Measurements from ENCODE around the gene PREPL. TPM values are rescaled to one million over a fixed set of nuclear protein-coding genes. Genes with fewer than 3 reads are reported as not detected.

Gene PREPL
- total and polyA plus RNA-seq, 2 experiments from 2014 or later = 31.5 to 38.6 TPM

DNA sequence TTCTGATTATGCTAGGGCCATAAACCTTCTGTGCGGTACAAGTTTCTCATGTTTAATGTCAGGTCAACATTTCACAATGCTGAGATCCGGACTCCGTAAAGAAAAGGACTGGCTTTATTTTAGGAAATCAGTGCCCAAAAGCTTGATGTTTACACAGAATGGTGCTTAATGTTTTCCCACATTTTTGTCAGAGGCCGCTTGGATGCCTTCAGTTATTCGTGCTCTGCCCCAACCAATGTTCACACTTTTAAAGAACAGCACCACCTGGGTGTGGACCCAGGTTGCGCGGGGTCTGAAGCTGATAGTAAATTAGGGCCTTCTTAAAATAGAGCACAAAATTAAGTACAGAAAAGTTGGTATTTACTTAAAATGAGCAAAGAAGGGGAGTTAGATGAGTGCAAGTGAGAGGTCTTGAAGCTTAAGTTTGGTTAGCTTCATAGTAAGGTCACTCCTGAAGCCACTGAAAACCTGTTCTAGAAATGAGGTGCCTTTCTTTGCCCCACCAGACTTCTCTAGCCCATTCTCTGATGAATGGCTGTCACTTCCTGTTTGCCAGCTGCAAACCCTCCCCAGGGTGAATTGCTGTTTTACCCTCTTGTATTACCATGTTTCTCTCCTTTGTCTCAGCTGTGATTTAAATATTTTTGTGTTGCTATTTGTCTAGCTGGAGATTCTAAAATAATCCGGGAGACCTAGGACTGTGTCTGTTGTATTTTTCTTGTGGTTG is 65.5 kb downstream of the PREPL start:
- Histone ChIP-seq H3K4me1 (ENCODE audit: insufficient read depth) (peaks cover 19% of the 10 kb centered on the region), H3K27me3 (replicated peaks; ENCODE audit: insufficient read depth) (no peaks in the 10 kb centered on the region), H2AFZ (no peak overlapping the region), H3K27ac (no peak overlapping the region), H4K20me1 (ENCODE audit: insufficient read depth) (no peaks in the 10 kb centered on the region), H3K9ac (no peak overlapping the region), H3F3A (ENCODE audit: insufficient read depth) (peaks cover 18% of the 10 kb centered on the region), H3K9me3 (ENCODE audit: low read depth) (no peaks in the 10 kb centered on the region), H3K4me3 (no peak overlapping the region), H3K4me2 (ENCODE audit: unreplicated experiment) (no peak overlapping the region), H3K79me2 (ENCODE audit: insufficient read depth) (no peaks in the 10 kb centered on the region), H3K9me2 (ENCODE audit: insufficient read depth) (no peaks in the 10 kb centered on the region), H3K36me3 (ENCODE audit: low read depth) (no peaks in the 10 kb centered on the region)
- TF ChIP-seq EZH2phosphoT487 (IDR thresholded peaks at IDR 0.05; ENCODE audit: insufficient read depth, low read depth) = no peak
- no peak for TF ChIP-seq EZH2 (IDR thresholded peaks at IDR 0.05; ENCODE audit: insufficient read depth, poor library complexity, severe bottlenecking)
- 81 to 83% methylated on average over 8 of the region's 8 CpGs for whole genome bisulfite sequencing, 2 experiments (ENCODE audit: low coverage in 1 of 2, low lambda C conversion rate in 2 of 2, missing lambda C conversion rate in 2 of 2)
- no peak for DNase-seq
- in situ Hi-C loops (cut with MboI) = no loop called here

GRCh38 chr2:44295113-44295512 is 66.2 kb downstream of the PREPL start:
- Histone ChIP-seq H3K27me3 (replicated peaks; ENCODE audit: insufficient read depth) (no peaks in the 10 kb centered on the region), H3K4me2 (ENCODE audit: unreplicated experiment) (no peak overlapping the region), H3K79me2 (ENCODE audit: insufficient read depth) (no peaks in the 10 kb centered on the region), H3K4me1 (ENCODE audit: insufficient read depth) (peaks cover 24% of the 10 kb centered on the region), H3K4me3 (no peak overlapping the region), H2AFZ (no peak overlapping the region), H3F3A (ENCODE audit: insufficient read depth) (peaks cover 20% of the 10 kb centered on the region), H3K9ac (no peak overlapping the region), H3K27ac (no peak overlapping the region), H4K20me1 (ENCODE audit: insufficient read depth) (no peaks in the 10 kb centered on the region), H3K9me3 (ENCODE audit: low read depth) (no peaks in the 10 kb centered on the region), H3K36me3 (ENCODE audit: low read depth) (no peaks in the 10 kb centered on the region), H3K9me2 (ENCODE audit: insufficient read depth) (no peaks in the 10 kb centered on the region)
- TF ChIP-seq EZH2phosphoT487 (IDR thresholded peaks at IDR 0.05; ENCODE audit: insufficient read depth, low read depth) = no peak
- TF ChIP-seq EZH2 (IDR thresholded peaks at IDR 0.05; ENCODE audit: insufficient read depth, poor library complexity, severe bottlenecking) = no peak
- DNase-seq = no peak
- 77 to 81% methylated on average over 5 of the region's 5 CpGs for WGBS, 2 experiments (ENCODE audit: low coverage in 1 of 2, low lambda C conversion rate in 2 of 2, missing lambda C conversion rate in 2 of 2)
- in situ Hi-C loops (cut with MboI) = no loop called here

- H3K9me3 ChIP-seq (ENCODE audit: low read depth) = no peaks in the 10 kb centered on the region
- no peak overlapping the region for H3K9ac ChIP-seq
- H3F3A ChIP-seq (ENCODE audit: insufficient read depth) = peaks cover 20% of the 10 kb centered on the region
- WGBS, 2 experiments (ENCODE audit: low coverage in 1 of 2, low lambda C conversion rate in 2 of 2, missing lambda C conversion rate in 2 of 2) = 14 to 16% methylated on average over 8 of the region's 8 CpGs
- H3K4me1 ChIP-seq (ENCODE audit: insufficient read depth) = peaks cover 27% of the 10 kb centered on the region
- H3K4me3 ChIP-seq = peak overlapping the region; percentile 16
- TF ChIP-seq EZH2 (IDR thresholded peaks at IDR 0.05; ENCODE audit: insufficient read depth, poor library complexity, severe bottlenecking) = no peak
- TF ChIP-seq EZH2phosphoT487 (IDR thresholded peaks at IDR 0.05; ENCODE audit: insufficient read depth, low read depth) = no peak
- no peaks in the 10 kb centered on the region for H4K20me1 ChIP-seq (ENCODE audit: insufficient read depth)
- H3K27ac ChIP-seq = peak overlapping the region; percentile 28
- no peaks in the 10 kb centered on the region for H3K27me3 ChIP-seq (replicated peaks; ENCODE audit: insufficient read depth)
- in situ Hi-C loops (cut with MboI) = no loop called here
- H3K79me2 ChIP-seq (ENCODE audit: insufficient read depth) = no peaks in the 10 kb centered on the region
- H3K36me3 ChIP-seq (ENCODE audit: low read depth) = no peaks in the 10 kb centered on the region
- H2AFZ ChIP-seq = no peak overlapping the region
- H3K4me2 ChIP-seq (ENCODE audit: unreplicated experiment) = peak overlapping the region; percentile 50
- H3K9me2 ChIP-seq (ENCODE audit: insufficient read depth) = no peaks in the 10 kb centered on the region
- peak; percentile 86 for DNase-seq
Observed at GRCh38 chr2:44291281-44292248, 69.7 kb downstream of the PREPL start.

DNA sequence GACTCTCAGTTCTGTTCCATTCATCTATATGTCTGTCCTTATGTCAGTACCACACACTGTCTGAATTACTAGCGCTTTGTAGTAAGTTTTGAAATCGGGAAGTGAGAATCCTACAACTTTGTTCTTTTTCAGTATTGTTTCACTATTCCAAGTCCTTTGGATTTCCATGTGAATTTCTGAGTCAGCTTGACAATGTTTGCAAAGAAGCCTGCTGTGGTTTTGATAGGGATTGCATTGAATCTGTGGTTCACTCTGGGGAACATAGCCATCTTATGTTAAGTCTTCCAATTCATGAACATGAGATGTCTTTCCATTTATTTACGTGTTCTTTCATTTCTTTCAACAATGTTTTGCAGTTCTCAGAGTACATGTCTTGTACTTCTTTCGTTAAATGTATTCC is 71.0 kb downstream of the PREPL start:
- H2AFZ ChIP-seq = no peak overlapping the region
- in situ Hi-C loops (cut with MboI) = no loop called here
- H3K36me3 ChIP-seq (ENCODE audit: low read depth) = no peaks in the 10 kb centered on the region
- H3K4me3 ChIP-seq = no peak overlapping the region
- no peaks in the 10 kb centered on the region for H3K27me3 ChIP-seq (replicated peaks; ENCODE audit: insufficient read depth)
- H3K9me3 ChIP-seq (ENCODE audit: low read depth) = no peaks in the 10 kb centered on the region
- 76 to 78% methylated on average over 4 of the region's 4 CpGs for WGBS, 2 experiments (ENCODE audit: low coverage in 1 of 2, low lambda C conversion rate in 2 of 2, missing lambda C conversion rate in 2 of 2)
- H3K4me2 ChIP-seq (ENCODE audit: unreplicated experiment) = no peak overlapping the region
- H3K9ac ChIP-seq = no peak overlapping the region
- no peaks in the 10 kb centered on the region for H3K79me2 ChIP-seq (ENCODE audit: insufficient read depth)
- TF ChIP-seq EZH2 (IDR thresholded peaks at IDR 0.05; ENCODE audit: insufficient read depth, poor library complexity, severe bottlenecking) (no peak), EZH2phosphoT487 (IDR thresholded peaks at IDR 0.05; ENCODE audit: insufficient read depth, low read depth) (no peak)
- H3F3A ChIP-seq (ENCODE audit: insufficient read depth) = peaks cover 20% of the 10 kb centered on the region
- peaks cover 27% of the 10 kb centered on the region for H3K4me1 ChIP-seq (ENCODE audit: insufficient read depth)
- H3K9me2 ChIP-seq (ENCODE audit: insufficient read depth) = no peaks in the 10 kb centered on the region
- no peaks in the 10 kb centered on the region for H4K20me1 ChIP-seq (ENCODE audit: insufficient read depth)
- H3K27ac ChIP-seq = no peak overlapping the region
- DNase-seq = peak; percentile 73
